OCI-LY1 (cell line): ENCODE measurements around the gene CCHCR1.

Experiments used
- H2AFZ ChIP-seq: fragments of 200-600 bp; sonication (generic), shearing (Covaris generic); 2 replicates; pipeline ENCODE4 v1.6.0; 2014; ENCODE audit warnings: antibody characterized with exemption, mild to moderate bottlenecking, low read length
- H3F3A ChIP-seq: fragments of 200-600 bp; sonication (generic), shearing (Covaris generic); 2 replicates; pipeline ENCODE4 v1.6.0; 2014; ENCODE audit warnings: mild to moderate bottlenecking, antibody characterized with exemption, low read length, moderate library complexity; ENCODE audit not compliant: insufficient read depth
- H3K27ac ChIP-seq: fragments of 200-600 bp; sonication (generic); 2 replicates; pipeline ENCODE4 v1.5.1; 2014; ENCODE audit warnings: low read length, mixed run types, mild to moderate bottlenecking, low read depth; ENCODE audit not compliant: poor library complexity, severe bottlenecking
- H3K27me3 ChIP-seq: fragments of 200-600 bp; sonication (generic); 2 replicates; pipeline ENCODE4 v1.6.0; 2014; ENCODE audit warnings: antibody characterized with exemption, mild to moderate bottlenecking, low read length, moderate library complexity; ENCODE audit not compliant: insufficient read depth
- H3K36me3 ChIP-seq: fragments of 200-600 bp; sonication (generic); 2 replicates; pipeline ENCODE4 v1.6.1; 2014; ENCODE audit warnings: mild to moderate bottlenecking, antibody characterized with exemption, low read length, moderate library complexity, mixed read lengths; ENCODE audit not compliant: insufficient read depth
- H3K4me1 ChIP-seq: fragments of 200-600 bp; sonication (generic); 2 replicates; pipeline ENCODE4 v1.5.1; 2014; ENCODE audit warnings: mild to moderate bottlenecking, low read length, moderate library complexity; ENCODE audit not compliant: insufficient read depth, severe bottlenecking
- H3K4me2 ChIP-seq: fragments of 200-600 bp; sonication (generic), shearing (Covaris generic); 2 replicates; pipeline ENCODE4 v1.6.1; 2014; ENCODE audit warnings: low read length
- H3K4me3 ChIP-seq: fragments of 200-600 bp; sonication (generic); 2 replicates; pipeline ENCODE4 v1.5.1; 2014; ENCODE audit warnings: low read length, low read depth, mild to moderate bottlenecking, mixed read lengths; ENCODE audit not compliant: poor library complexity, severe bottlenecking
- H3K79me2 ChIP-seq: fragments of 200-600 bp; shearing (Covaris generic); 2 replicates; pipeline ENCODE4 v1.6.1; 2016; ENCODE audit warnings: mixed run types, low read length, mixed read lengths; ENCODE audit not compliant: insufficient read depth
- H3K9ac ChIP-seq: fragments of 200-600 bp; sonication (generic), shearing (Covaris generic); 2 replicates; pipeline ENCODE4 v1.6.1; 2014; ENCODE audit warnings: mild to moderate bottlenecking, low read length, mixed read lengths
- H3K9me2 ChIP-seq: fragments of 200-600 bp; sonication (generic), shearing (Covaris generic); 2 replicates; pipeline ENCODE4 v1.6.1; 2014; ENCODE audit warnings: low read depth, mild to moderate bottlenecking, low read length, mixed read lengths
- H3K9me3 ChIP-seq: fragments of 200-600 bp; shearing (Covaris generic); 2 replicates; pipeline ENCODE4 v1.6.1; 2014; ENCODE audit warnings: low read length, mixed read lengths
- H4K20me1 ChIP-seq: fragments of 200-600 bp; sonication (generic), shearing (Covaris generic); 2 replicates; pipeline ENCODE4 v1.6.0; 2016; ENCODE audit warnings: mild to moderate bottlenecking, low read length; ENCODE audit not compliant: insufficient read depth
- CTCF ChIP-seq: fragments of 200-600 bp; sonication (generic), shearing (Covaris generic); IDR thresholded peaks from 2 replicates; pipeline ENCODE4 v1.5.1; 2017; ENCODE audit warnings: mild to moderate bottlenecking, antibody characterized with exemption, low read length, moderate library complexity, mixed read lengths
- EZH2 ChIP-seq: fragments of 200-600 bp; sonication (generic), shearing (Covaris generic); IDR thresholded peaks from 2 replicates; pipeline ENCODE4 v1.8.0; 2017; ENCODE audit warnings: borderline replicate concordance, mixed run types, mild to moderate bottlenecking, antibody characterized with exemption, low read length, moderate library complexity, mixed read lengths

CCHCR1 gene

GRCh38 chr6:31116661-31117385 lies 40.8 kb downstream of the CCHCR1 start:
- Histone ChIP-seq H3K36me3 (no peaks in the 10 kb centered on the region), H2AFZ (no peak overlapping the region), H3K4me2 (no peak overlapping the region), H3K9ac (no peak overlapping the region), H3K79me2 (no peaks in the 10 kb centered on the region), H3K27me3 (peaks cover 5% of the 10 kb centered on the region; the same call in 1 of the 2 replicates), H3K4me3 (no peak overlapping the region), H3K9me3 (no peaks in the 10 kb centered on the region), H3K27ac (no peak overlapping the region), H4K20me1 (no peaks in the 10 kb centered on the region), H3K9me2 (no peaks in the 10 kb centered on the region), H3F3A (no peaks in the 10 kb centered on the region), H3K4me1 (no peaks in the 10 kb centered on the region)
- TF ChIP-seq EZH2 (no peak), CTCF (no peak)

GRCh38 chr6:31115941-31116560 lies 41.6 kb downstream of the CCHCR1 start:
- Histone ChIP-seq H3K9me2 (no peaks in the 10 kb centered on the region), H3K4me3 (no peak overlapping the region), H2AFZ (no peak overlapping the region), H3K27me3 (peaks cover 5% of the 10 kb centered on the region; the same call in 1 of the 2 replicates), H3K4me2 (no peak overlapping the region), H3K36me3 (no peaks in the 10 kb centered on the region), H3K79me2 (no peaks in the 10 kb centered on the region), H4K20me1 (no peaks in the 10 kb centered on the region), H3K4me1 (no peaks in the 10 kb centered on the region), H3K9ac (no peak overlapping the region), H3K27ac (no peak overlapping the region), H3K9me3 (no peaks in the 10 kb centered on the region), H3F3A (no peaks in the 10 kb centered on the region)
- TF ChIP-seq EZH2 (no peak), CTCF (no peak)

GRCh38 chr6:31114970-31115849 lies 42.4 kb downstream of the CCHCR1 start:
- Histone ChIP-seq H3K27ac (no peak overlapping the region), H3K79me2 (no peaks in the 10 kb centered on the region), H2AFZ (no peak overlapping the region), H3K36me3 (no peaks in the 10 kb centered on the region), H3K9me2 (no peaks in the 10 kb centered on the region), H3K4me3 (no peak overlapping the region), H3K9me3 (no peaks in the 10 kb centered on the region), H3F3A (no peaks in the 10 kb centered on the region), H3K4me2 (no peak overlapping the region), H3K4me1 (no peaks in the 10 kb centered on the region), H3K27me3 (peaks cover 5% of the 10 kb centered on the region; the same call in 1 of the 2 replicates), H4K20me1 (no peaks in the 10 kb centered on the region), H3K9ac (no peak overlapping the region)
- peak; percentile 28; the same call in 1 of the 2 replicates for TF ChIP-seq CTCF
- TF ChIP-seq EZH2: no peak
